ENCODE data around the gene EVX2.

Gene EVX2

DNA sequence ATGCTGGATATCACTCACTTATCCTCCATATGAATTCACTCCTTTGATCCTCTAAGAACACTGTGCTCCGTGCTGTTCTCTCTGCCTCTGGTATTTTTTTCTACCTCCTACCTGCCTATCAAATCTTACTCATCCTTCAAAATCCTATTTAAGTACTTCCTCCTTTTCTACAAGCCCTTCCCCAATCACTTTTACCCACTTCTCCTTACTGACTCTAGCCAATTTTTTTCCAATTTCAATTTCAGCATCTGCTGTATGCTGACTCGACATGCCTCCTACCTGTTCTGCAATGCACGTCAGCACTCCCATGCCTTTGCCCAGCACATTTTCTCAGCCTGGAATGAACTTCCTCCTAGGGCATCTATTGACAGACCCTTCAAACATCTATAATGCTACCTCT lies 44.4 kb downstream of the EVX2 start:
- DNase-seq, result no peak

DNA sequence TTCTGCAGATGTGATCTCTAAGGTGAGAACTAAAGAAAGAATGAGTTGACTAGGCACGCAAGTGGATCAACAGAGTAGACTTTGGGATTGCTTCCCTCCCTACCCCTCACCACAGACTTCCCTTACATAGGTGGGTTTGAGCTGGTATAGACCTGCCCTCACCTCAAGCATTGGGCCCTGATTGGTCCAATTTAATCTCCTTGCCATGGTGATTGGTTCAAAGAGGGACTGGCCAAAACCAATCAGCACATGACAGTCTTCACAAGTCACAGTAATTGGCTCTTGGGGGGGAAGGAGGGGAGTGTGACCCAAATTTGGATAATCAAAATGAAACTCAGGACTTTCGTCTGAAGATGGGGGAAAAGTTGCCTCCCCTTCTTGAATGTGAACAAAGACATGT lies 45.1 kb downstream of the EVX2 start:
- no peak for DNase-seq

DNA sequence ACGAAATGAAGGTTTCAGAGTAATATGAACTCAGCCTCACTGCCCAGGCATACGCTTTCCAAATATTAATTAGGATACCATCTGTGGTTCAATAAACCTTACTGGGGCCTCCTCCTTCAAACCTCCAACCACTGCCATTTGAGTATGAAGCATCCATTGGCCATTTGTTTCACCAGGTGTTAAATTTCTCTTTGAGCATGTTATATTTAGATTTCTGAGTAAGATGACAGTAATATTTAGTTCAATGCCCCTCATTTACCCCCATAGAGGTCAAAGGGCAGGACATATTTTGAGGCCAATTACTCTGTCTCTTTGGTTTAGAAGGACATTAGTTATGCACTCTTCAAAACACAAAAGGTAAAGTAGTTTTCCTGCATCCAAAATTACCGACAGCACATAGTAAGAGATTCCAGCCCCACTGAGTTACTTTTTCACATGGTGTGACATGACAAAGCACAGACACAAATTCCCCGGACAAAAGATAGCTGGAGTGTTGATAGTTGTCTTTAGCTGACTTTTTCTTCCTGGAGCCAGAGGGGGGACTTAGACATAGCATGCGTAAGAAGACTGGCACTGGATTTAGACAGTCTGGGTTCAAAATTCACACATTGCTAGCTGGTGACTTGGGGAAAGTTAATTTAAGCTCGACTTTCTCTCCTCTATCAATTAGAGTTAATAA lies 48.6 kb downstream of the EVX2 start:
- no peak for DNase-seq

DNA sequence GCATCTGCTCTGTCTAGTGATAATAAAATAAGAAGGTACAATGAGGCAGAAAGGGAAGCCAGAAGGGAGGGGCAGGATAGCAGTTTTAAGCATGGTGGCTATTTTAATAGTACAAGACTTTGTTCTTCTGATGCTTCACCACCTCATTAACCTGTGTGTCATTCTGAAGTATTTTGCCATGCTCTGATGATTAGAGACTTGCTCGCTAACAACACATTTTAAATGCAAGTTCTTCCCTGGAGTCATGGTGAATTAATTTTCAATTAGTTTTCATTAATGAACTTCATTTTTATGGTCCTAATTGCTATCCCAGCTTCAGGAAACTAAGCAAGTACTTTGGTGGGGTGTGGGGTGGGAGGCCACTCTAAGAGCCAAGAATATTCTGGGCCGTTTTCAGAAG lies 56.0 kb downstream of the EVX2 start:
- DNase-seq, result no peak
